DMS 273 (cell line): Measurements from ENCODE around the gene ANKFN1.

Experiments used
- DNase-seq: peaks from one replicate; lab custom pipeline; 2025; ENCODE audit not compliant: unreplicated experiment; lab: John Stamatoyannopoulos, UW

ANKFN1 gene

GRCh38 chr17:56175299-56175955 is 22.2 kb downstream of the ANKFN1 start:
- DNase-seq, result no peak

GRCh38 chr17:56176091-56176490 is 22.8 kb downstream of the ANKFN1 start:
- DNase-seq, result no peak

- no peak for DNase-seq
These were observed 24.1 kb downstream of the ANKFN1 start for GRCh38 chr17:56177361-56177760.

- DNase-seq, result no peak
These were observed 24.9 kb downstream of the ANKFN1 start for GRCh38 chr17:56178203-56178602.

- DNase-seq, result no peak
These were observed 28.8 kb downstream of the ANKFN1 start for GRCh38 chr17:56182081-56182480.

GRCh38 chr17:56184650-56185049 is 31.4 kb downstream of the ANKFN1 start:
- no peak for DNase-seq

GRCh38 chr17:56185491-56186221 is 32.4 kb downstream of the ANKFN1 start:
- DNase-seq, result no peak

- no peak for DNase-seq
These were observed 33.0 kb downstream of the ANKFN1 start for GRCh38 chr17:56186222-56186786.

GRCh38 chr17:56203430-56203829 is 50.2 kb downstream of the ANKFN1 start:
- DNase-seq, result peak; percentile 3

- DNase-seq, result no peak
These were observed 53.1 kb downstream of the ANKFN1 start for GRCh38 chr17:56206351-56206750.

- no peak for DNase-seq
These were observed 59.8 kb downstream of the ANKFN1 start for GRCh38 chr17:56213031-56213430.

GRCh38 chr17:56217921-56218320 is 64.6 kb downstream of the ANKFN1 start:
- no peak for DNase-seq

GRCh38 chr17:56222255-56222654 is 69.0 kb downstream of the ANKFN1 start:
- DNase-seq, result no peak

GRCh38 chr17:56230660-56231059 is 77.4 kb downstream of the ANKFN1 start:
- no peak for DNase-seq

GRCh38 chr17:56231252-56231651 is 78.0 kb downstream of the ANKFN1 start:
- DNase-seq, result no peak

- DNase-seq, result no peak
These were observed 78.4 kb downstream of the ANKFN1 start for GRCh38 chr17:56231693-56232092.

GRCh38 chr17:56244268-56244890 is 91.1 kb downstream of the ANKFN1 start:
- no peak for DNase-seq

- no peak for DNase-seq
These were observed 94.5 kb downstream of the ANKFN1 start for GRCh38 chr17:56247816-56248215.

GRCh38 chr17:56257075-56257474 is 103.8 kb downstream of the ANKFN1 start:
- no peak for DNase-seq

- no peak for DNase-seq
These were observed 107.2 kb downstream of the ANKFN1 start for GRCh38 chr17:56260376-56261002.

GRCh38 chr17:56262803-56263202 is 109.5 kb downstream of the ANKFN1 start:
- DNase-seq, result no peak
